Endothelial cell of umbilical vein (primary cell): ENCODE results near the gene SYDE2. TPM values are rescaled to one million over a fixed set of nuclear protein-coding genes. Genes with fewer than 3 reads are reported as not detected.

Experiments used
- BruUV-seq: library from RNA; stranded (reverse); fragments of 400-500 nt; replicated peaks from 2 replicates; lab custom pipeline; 2021; lab: Mats Ljungman, UMichigan
- CTCF ChIA-PET: fragments of 300-600, 350-600 bp; sonication (Branson Sonifier 250); formaldehyde crosslinking; loops from one replicate; lab custom pipeline; 2021; ENCODE audit warnings: antibody characterized with exemption, inconsistent platforms; lab: Charles Lee
- POLR2A ChIA-PET: fragments of 300-600, 350-600 bp; sonication (Branson Sonifier 250); formaldehyde crosslinking; loops from one replicate; lab custom pipeline; 2021; ENCODE audit warnings: antibody characterized with exemption, inconsistent platforms; lab: Charles Lee
- DNase-seq: peaks from one replicate; pipeline ENCODE4 v3.0.0-alpha.2; 2011; ENCODE audit warnings: low read depth, low spot score
- FAIRE-seq: peaks from 2 replicates; lab custom pipeline; 2011; peaks lifted over from hg19 to GRCh38; lab: Jason Lieb, UNC
- H2AFZ ChIP-seq: 2 replicates; pipeline ENCODE4 v1.6.0; 2012; ENCODE audit warnings: low read depth, low read length, control low read depth, inconsistent platforms
- H3K27ac ChIP-seq: 2 replicates; pipeline ENCODE4 v1.5.1; 2011; ENCODE audit warnings: low read depth, mild to moderate bottlenecking, control low read depth, low read length, moderate library complexity; ENCODE audit not compliant: insufficient read depth
- H3K27me3 ChIP-seq, 2 experiments: 2 replicates each; pipeline versions ENCODE4 v1.6.0 to v1.6.1; 2011; ENCODE audit warnings: low read length in 2 of 2, mixed read lengths in 1 of 2; ENCODE audit not compliant: control insufficient read depth in 2 of 2, insufficient read depth in 2 of 2
- H3K36me3 ChIP-seq, 2 experiments: 2 replicates in 1 of 2; 3 replicates in 1 of 2; pipeline ENCODE4 v1.5.1; 2011; ENCODE audit warnings: low read length in 2 of 2, mild to moderate bottlenecking in 1 of 2, moderate library complexity in 1 of 2; ENCODE audit not compliant: control insufficient read depth in 2 of 2, insufficient read depth in 2 of 2; ENCODE audit errors: extremely low read depth in 1 of 2
- H3K4me1 ChIP-seq: 3 replicates; pipeline ENCODE4 v1.5.1; 2011; ENCODE audit warnings: mild to moderate bottlenecking, low read length; ENCODE audit not compliant: control insufficient read depth, insufficient read depth; ENCODE audit errors: extremely low read depth
- H3K4me2 ChIP-seq: 2 replicates; pipeline ENCODE4 v1.6.1; 2011; ENCODE audit warnings: low read length, control low read depth, mixed read lengths; ENCODE audit not compliant: insufficient read depth
- H3K4me3 ChIP-seq, 3 experiments: fragments of 200-600 bp in 1 of 3; sonication (generic), shearing (Covaris generic) in 1 of 3; replicated peaks in 1 of 3; 2 replicates each; pipeline ENCODE4 v1.5.1; 2011 to 2016; ENCODE audit warnings: control low read depth in 3 of 3, low read length in 3 of 3, mild to moderate bottlenecking in 2 of 3, inconsistent platforms in 1 of 3, low read depth in 1 of 3, moderate library complexity in 1 of 3; ENCODE audit not compliant: insufficient read depth in 1 of 3
- H3K79me2 ChIP-seq: 2 replicates; pipeline ENCODE4 v1.6.0; 2012; ENCODE audit warnings: low read length, inconsistent platforms; ENCODE audit not compliant: control insufficient read depth, insufficient read depth
- H3K9ac ChIP-seq: replicated peaks from 2 replicates; pipeline ENCODE3; 2011; ENCODE audit warnings: low read length, control low read depth; ENCODE audit not compliant: insufficient read depth; ENCODE audit errors: extremely low read depth
- H3K9me1 ChIP-seq: replicated peaks from 3 replicates; pipeline ENCODE4 v1.6.0; 2011; ENCODE audit warnings: mild to moderate bottlenecking, low read length; ENCODE audit not compliant: control insufficient read depth, insufficient read depth; ENCODE audit errors: extremely low read depth
- H3K9me3 ChIP-seq: replicated peaks from 2 replicates; pipeline ENCODE4 v1.5.1; 2012; ENCODE audit warnings: low read length, inconsistent platforms; ENCODE audit not compliant: control insufficient read depth, insufficient read depth
- H4K20me1 ChIP-seq: replicated peaks from 2 replicates; pipeline ENCODE3; 2011; ENCODE audit warnings: mild to moderate bottlenecking, low read length; ENCODE audit not compliant: control insufficient read depth, insufficient read depth; ENCODE audit errors: extremely low read depth
- EZH2 ChIP-seq: IDR thresholded peaks from 2 replicates; pipeline ENCODE4 v1.6.1; 2012; ENCODE audit warnings: borderline replicate concordance, low read depth, mild to moderate bottlenecking, moderate library complexity, low read length, inconsistent platforms; ENCODE audit not compliant: severe bottlenecking
- FOS ChIP-seq: IDR thresholded peaks from 2 replicates; pipeline ENCODE4 v1.6.1; 2011; ENCODE audit warnings: mild to moderate bottlenecking, low read length, moderate library complexity, borderline replicate concordance; ENCODE audit not compliant: insufficient read depth
- GATA2 ChIP-seq: IDR thresholded peaks from 2 replicates; pipeline ENCODE4 v1.7.0; 2011; ENCODE audit warnings: low read depth, mild to moderate bottlenecking, moderate library complexity, mixed read lengths, low read length; ENCODE audit not compliant: insufficient read length, insufficient read depth
- JUN ChIP-seq: IDR thresholded peaks from 2 replicates; pipeline ENCODE4 v1.6.1; 2011; ENCODE audit warnings: borderline replicate concordance, low read depth; ENCODE audit not compliant: insufficient read length, insufficient read depth
- MYC ChIP-seq: IDR thresholded peaks from one replicate; pipeline ENCODE4 v1.6.1; 2011; ENCODE audit warnings: mild to moderate bottlenecking, low read depth, low read length
- POLR2A ChIP-seq: IDR thresholded peaks from 2 replicates; pipeline ENCODE4 v1.6.1; 2012; ENCODE audit warnings: low read depth, mild to moderate bottlenecking, control low read depth, low read length
- POLR2AphosphoS5 ChIP-seq: IDR thresholded peaks from 2 replicates; pipeline ENCODE4 v1.6.1; 2012; ENCODE audit warnings: low read depth, mild to moderate bottlenecking, control low read depth, low read length, moderate library complexity; ENCODE audit not compliant: insufficient read depth
- dilution Hi-C: fragments of 300-500 bp; cut with MboI; formaldehyde crosslinking; loops from one replicate; pipeline ENCODE4 v1.15.0; 2019; ENCODE audit warnings: low sequenced_read_pairs; ENCODE audit not compliant: extremely low pct_ligation_motif_present
- intact Hi-C: fragments of 100-400 bp; cut with micrococcal nuclease; formaldehyde crosslinking; loops from one replicate; pipeline ENCODE4 v1.10.0; 2022
- polyA plus RNA-seq, 4 experiments: library from polyadenylated mRNA; depleted of rRNA in 3 of 4; stranded (reverse) in 3 of 4; unstranded in 1 of 4; fragments of >200 nt; gene quantifications; 2 replicates each; pipeline versions ENCODE4 v1.2.1 to v1.2.3, GENCODE V29; 2011 to 2012; ENCODE audit warnings: missing spikeins in 1 of 4
- total RNA-seq: library from RNA; stranded (reverse); gene quantifications from 2 replicates; pipeline ENCODE4 v1.2.3, GENCODE V29; 2021
- TF ChIP-seq, protein P1 (sequence below): IDR thresholded peaks from 2 replicates; pipeline ENCODE4 v1.6.1; 2011; ENCODE audit not compliant: insufficient read depth, insufficient read length
- TF ChIP-seq, protein P2 (sequence below), 2 donors: IDR thresholded peaks; 1 replicate in 1 of 2; 2 replicates in 1 of 2; pipeline ENCODE4 v1.5.1; 2011; ENCODE audit warnings: low read length in 2 of 2, mild to moderate bottlenecking in 2 of 2, moderate library complexity in 2 of 2, control low read depth in 1 of 2, inconsistent platforms in 1 of 2, low read depth in 1 of 2; ENCODE audit not compliant: insufficient read depth in 1 of 2; ENCODE audit errors: extremely low read depth in 1 of 2

SYDE2 gene
- total and polyA plus RNA-seq, 2 donors (not counting 3 experiments of a cell fraction or from before 2014, with no cell fraction given) = 0.52 to 3.1 TPM

- ChIA-PET POLR2A (no interaction called here), CTCF (interaction anchor here (1.6 to 3.4 kb wide), 4 partner anchors 10 to 301 kb away, joined by 4 to 28 read pairs (median 12); no protein-coding TSS in a partner anchor)
- Histone ChIP-seq H2AFZ (no peak overlapping the region), H3K9me1 (no peaks in the 10 kb centered on the region), H4K20me1 (no peaks in the 10 kb centered on the region), H3K79me2 (no peaks in the 10 kb centered on the region), H3K4me3 (no peak overlapping the region), H3K4me2 (no peak overlapping the region), H3K36me3 (no peaks in the 10 kb centered on the region), H3K4me1 (peaks cover 10% of the 10 kb centered on the region), H3K27ac (no peak overlapping the region), H3K27me3 (no peaks in the 10 kb centered on the region), H3K9me3 (no peaks in the 10 kb centered on the region), H3K9ac (no peak overlapping the region)
- FAIRE-seq (no peak), DNase-seq (no peak)
- dilution Hi-C loops (no loop called here), intact Hi-C loops (no loop called here)
- TF ChIP-seq MYC (no peak), EZH2 (no peak), POLR2A (no peak), POLR2AphosphoS5 (no peak), GATA2 (no peak), FOS (no peak), JUN (no peak)
- TF ChIP-seq, protein P1, sequence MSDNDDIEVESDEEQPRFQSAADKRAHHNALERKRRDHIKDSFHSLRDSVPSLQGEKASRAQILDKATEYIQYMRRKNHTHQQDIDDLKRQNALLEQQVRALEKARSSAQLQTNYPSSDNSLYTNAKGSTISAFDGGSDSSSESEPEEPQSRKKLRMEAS = no peak
- TF ChIP-seq, protein P2, sequence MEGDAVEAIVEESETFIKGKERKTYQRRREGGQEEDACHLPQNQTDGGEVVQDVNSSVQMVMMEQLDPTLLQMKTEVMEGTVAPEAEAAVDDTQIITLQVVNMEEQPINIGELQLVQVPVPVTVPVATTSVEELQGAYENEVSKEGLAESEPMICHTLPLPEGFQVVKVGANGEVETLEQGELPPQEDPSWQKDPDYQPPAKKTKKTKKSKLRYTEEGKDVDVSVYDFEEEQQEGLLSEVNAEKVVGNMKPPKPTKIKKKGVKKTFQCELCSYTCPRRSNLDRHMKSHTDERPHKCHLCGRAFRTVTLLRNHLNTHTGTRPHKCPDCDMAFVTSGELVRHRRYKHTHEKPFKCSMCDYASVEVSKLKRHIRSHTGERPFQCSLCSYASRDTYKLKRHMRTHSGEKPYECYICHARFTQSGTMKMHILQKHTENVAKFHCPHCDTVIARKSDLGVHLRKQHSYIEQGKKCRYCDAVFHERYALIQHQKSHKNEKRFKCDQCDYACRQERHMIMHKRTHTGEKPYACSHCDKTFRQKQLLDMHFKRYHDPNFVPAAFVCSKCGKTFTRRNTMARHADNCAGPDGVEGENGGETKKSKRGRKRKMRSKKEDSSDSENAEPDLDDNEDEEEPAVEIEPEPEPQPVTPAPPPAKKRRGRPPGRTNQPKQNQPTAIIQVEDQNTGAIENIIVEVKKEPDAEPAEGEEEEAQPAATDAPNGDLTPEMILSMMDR (IDR thresholded peaks at IDR 0.05; ENCODE audit: extremely low read depth in 1 of 2, insufficient read depth in 1 of 2, low read depth in 1 of 2, low read length in 2 of 2) = no peak
- BruUV-seq = no TSS peak
Measured at GRCh38 chr1:85245456-85245855, 44.6 kb upstream of the SYDE2 start.
